K562 (cell line): ENCODE data around the gene TTYH2. TPM values are rescaled to one million over a fixed set of nuclear protein-coding genes. Genes with fewer than 3 reads are reported as not detected.

Source experiments
- COPS2 ChIP-seq: fragments of 450-650 bp; conservative IDR thresholded peaks from 2 replicates; pipeline ENCODE4 v1.6.1; 2016; ENCODE audit warnings: mild to moderate bottlenecking, moderate library complexity
- ESRRA ChIP-seq: fragments of 450-650 bp; IDR thresholded peaks from 2 replicates; pipeline ENCODE4 v1.6.1; 2014; ENCODE audit warnings: low read depth, mild to moderate bottlenecking, moderate library complexity, borderline replicate concordance
- ILK ChIP-seq: fragments of 450-650 bp; IDR thresholded peaks from 2 replicates; pipeline ENCODE4 v1.6.1; 2016; ENCODE audit warnings: missing genetic modification characterization, low read depth, mild to moderate bottlenecking, missing compliant biosample characterization, moderate library complexity, borderline replicate concordance
- JUN ChIP-seq, 2 experiments: sonication (generic) in 1 of 2; formaldehyde crosslinking in 1 of 2; IDR thresholded peaks; 2 replicates each; pipeline versions ENCODE4 v1.6.1 to v1.8.0; 2012 to 2022; ENCODE audit warnings: borderline replicate concordance in 2 of 2, mild to moderate bottlenecking in 2 of 2, improper control_type of control experiment in 1 of 2, low read depth in 1 of 2, low read length in 1 of 2, missing genetic modification reagents in 1 of 2
- RB1 ChIP-seq: fragments of 450-650 bp; IDR thresholded peaks from 2 replicates; pipeline ENCODE4 v1.6.1; 2017; ENCODE audit warnings: low read depth, mild to moderate bottlenecking
- SMAD2 ChIP-seq: fragments of 150-350 bp; IDR thresholded peaks from 2 replicates; pipeline ENCODE4 v1.6.1; 2014; ENCODE audit warnings: low read depth, mild to moderate bottlenecking, low read length
- SRF ChIP-seq, 2 experiments: fragments of 250-450, 450-650 bp in 1 of 2; sonication (Bioruptor Pico) in 1 of 2; sonication (generic) in 1 of 2; formaldehyde crosslinking; IDR thresholded peaks; 2 replicates each; pipeline versions ENCODE4 v1.5.0 to v1.5.1; 2020 to 2022; ENCODE audit warnings: mild to moderate bottlenecking in 1 of 2, missing genetic modification reagents in 1 of 2
- ZNF583 ChIP-seq: fragments of 250-450 bp; sonication (Bioruptor Pico); IDR thresholded peaks from 2 replicates; pipeline ENCODE4 v1.4.0; 2020
- polyA plus RNA-seq, 8 experiments: library from polyadenylated mRNA; depleted of rRNA in 4 of 8; stranded (reverse) in 5 of 8; unstranded in 3 of 8; fragments of >200 nt; fragmentation: Nextera tagmentation in 2 of 8; fragmentation: Illumina TruSeq in 1 of 8; extraction: Ambion mirVana in 2 of 8; extraction: Trizol in 1 of 8; gene quantifications; 2 replicates each; pipeline versions ENCODE4 v1.2.1 to v1.2.3, GENCODE V29; 2011 to 2014; ENCODE audit warnings: inconsistent platforms in 1 of 8, missing spikeins in 1 of 8
- total RNA-seq, 7 experiments: library from RNA; depleted of rRNA in 6 of 7; stranded (reverse); fragments of >200 nt in 6 of 7; fragmentation: Illumina TruSeq in 2 of 7; extraction: Trizol in 2 of 7; gene quantifications; 2 replicates each; pipeline versions ENCODE4 v1.2.1 to v1.2.3, GENCODE V29; 2011 to 2021; ENCODE audit warnings: low replicate concordance in 1 of 7
- TF ChIP-seq, protein P1 (sequence below): IDR thresholded peaks from 3 replicates; pipeline ENCODE4 v1.6.1; 2011; ENCODE audit warnings: borderline replicate concordance, mild to moderate bottlenecking, moderate library complexity; ENCODE audit not compliant: insufficient read length; ENCODE audit errors: extremely low read depth
- TF ChIP-seq, protein P2 (sequence below): sonication (generic); formaldehyde crosslinking; IDR thresholded peaks from 2 replicates; pipeline ENCODE4 v1.8.0; 2022; ENCODE audit warnings: missing genetic modification reagents, mild to moderate bottlenecking, moderate library complexity, borderline replicate concordance
- TF ChIP-seq, protein P3 (sequence below): fragments of 450-650 bp; IDR thresholded peaks from 2 replicates; pipeline ENCODE4 v1.6.1; 2018; ENCODE audit not compliant: partially characterized antibody
- TF ChIP-seq, protein P4 (sequence below): sonication (generic); formaldehyde crosslinking; IDR thresholded peaks from 2 replicates; pipeline ENCODE4 v1.8.0; 2022; ENCODE audit warnings: mild to moderate bottlenecking, missing genetic modification reagents
- TF ChIP-seq, protein P5 (sequence below): fragments of 250-450 bp; sonication (Bioruptor Pico); IDR thresholded peaks from 2 replicates; pipeline ENCODE4 v1.9.0; 2021; ENCODE audit warnings: mild to moderate bottlenecking, inconsistent platforms

The TTYH2 gene
- total and polyA plus RNA-seq, 9 of the 15 experiments (the other 6 are each of a cell fraction or from before 2014, with no cell fraction given), result 0.03 to 2.0 (median 0.91) TPM

DNA sequence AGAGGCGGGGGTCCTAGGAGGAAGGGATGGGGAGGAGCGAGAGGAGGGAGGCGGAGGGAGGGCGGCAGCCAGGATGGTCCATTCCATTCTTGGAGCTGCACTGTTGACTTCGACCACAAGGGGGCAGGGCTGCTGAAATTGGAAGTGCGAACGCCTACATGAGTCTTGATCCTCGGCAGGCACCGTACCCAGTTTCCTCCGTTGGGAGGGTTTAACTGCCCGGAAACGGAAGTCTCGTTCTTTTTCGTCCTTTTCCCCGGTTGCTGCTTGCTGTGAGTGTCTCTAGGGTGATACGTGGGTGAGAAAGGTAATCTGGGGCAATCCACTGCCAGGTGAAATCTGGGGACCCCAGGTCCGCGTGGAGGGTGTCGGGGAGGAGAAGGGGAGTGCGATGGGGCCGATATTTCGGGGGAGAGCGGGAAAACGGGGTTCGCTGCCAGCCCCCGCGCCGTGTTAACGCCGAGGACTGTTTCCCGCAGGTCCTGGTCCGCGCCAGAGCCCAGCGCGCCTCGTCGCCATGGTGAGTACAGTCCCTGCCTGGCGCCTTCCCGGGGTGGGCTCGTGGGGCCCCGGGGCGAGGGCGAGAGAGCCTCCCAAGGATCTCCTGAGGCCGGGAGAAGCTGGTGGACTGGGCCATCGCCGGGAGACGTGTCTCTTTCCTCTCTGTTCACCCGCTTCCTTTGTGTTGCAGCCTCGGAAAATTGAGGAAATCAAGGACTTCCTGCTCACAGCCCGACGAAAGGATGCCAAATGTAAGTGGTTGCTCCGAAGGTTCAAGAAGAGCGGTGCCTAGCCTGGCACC, 9.7 kb upstream of the TTYH2 start, which contains the start of gene RPL38 (continued):
- peak; percentile 58; the same call in 1 of the 2 replicates for TF ChIP-seq JUN (IDR thresholded peaks at IDR 0.05; ENCODE audit: borderline replicate concordance, low read depth, low read length)
- no peak for TF ChIP-seq JUN (CRISPR knock-in tag; IDR thresholded peaks at IDR 0.05; ENCODE audit: borderline replicate concordance)
- TF ChIP-seq, protein P1, sequence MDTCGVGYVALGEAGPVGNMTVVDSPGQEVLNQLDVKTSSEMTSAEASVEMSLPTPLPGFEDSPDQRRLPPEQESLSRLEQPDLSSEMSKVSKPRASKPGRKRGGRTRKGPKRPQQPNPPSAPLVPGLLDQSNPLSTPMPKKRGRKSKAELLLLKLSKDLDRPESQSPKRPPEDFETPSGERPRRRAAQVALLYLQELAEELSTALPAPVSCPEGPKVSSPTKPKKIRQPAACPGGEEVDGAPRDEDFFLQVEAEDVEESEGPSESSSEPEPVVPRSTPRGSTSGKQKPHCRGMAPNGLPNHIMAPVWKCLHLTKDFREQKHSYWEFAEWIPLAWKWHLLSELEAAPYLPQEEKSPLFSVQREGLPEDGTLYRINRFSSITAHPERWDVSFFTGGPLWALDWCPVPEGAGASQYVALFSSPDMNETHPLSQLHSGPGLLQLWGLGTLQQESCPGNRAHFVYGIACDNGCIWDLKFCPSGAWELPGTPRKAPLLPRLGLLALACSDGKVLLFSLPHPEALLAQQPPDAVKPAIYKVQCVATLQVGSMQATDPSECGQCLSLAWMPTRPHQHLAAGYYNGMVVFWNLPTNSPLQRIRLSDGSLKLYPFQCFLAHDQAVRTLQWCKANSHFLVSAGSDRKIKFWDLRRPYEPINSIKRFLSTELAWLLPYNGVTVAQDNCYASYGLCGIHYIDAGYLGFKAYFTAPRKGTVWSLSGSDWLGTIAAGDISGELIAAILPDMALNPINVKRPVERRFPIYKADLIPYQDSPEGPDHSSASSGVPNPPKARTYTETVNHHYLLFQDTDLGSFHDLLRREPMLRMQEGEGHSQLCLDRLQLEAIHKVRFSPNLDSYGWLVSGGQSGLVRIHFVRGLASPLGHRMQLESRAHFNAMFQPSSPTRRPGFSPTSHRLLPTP, result no peak
- TF ChIP-seq, protein P2, sequence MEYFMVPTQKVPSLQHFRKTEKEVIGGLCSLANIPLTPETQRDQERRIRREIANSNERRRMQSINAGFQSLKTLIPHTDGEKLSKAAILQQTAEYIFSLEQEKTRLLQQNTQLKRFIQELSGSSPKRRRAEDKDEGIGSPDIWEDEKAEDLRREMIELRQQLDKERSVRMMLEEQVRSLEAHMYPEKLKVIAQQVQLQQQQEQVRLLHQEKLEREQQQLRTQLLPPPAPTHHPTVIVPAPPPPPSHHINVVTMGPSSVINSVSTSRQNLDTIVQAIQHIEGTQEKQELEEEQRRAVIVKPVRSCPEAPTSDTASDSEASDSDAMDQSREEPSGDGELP (CRISPR knock-in tag), result peak; percentile 60
- TF ChIP-seq, protein P3, sequence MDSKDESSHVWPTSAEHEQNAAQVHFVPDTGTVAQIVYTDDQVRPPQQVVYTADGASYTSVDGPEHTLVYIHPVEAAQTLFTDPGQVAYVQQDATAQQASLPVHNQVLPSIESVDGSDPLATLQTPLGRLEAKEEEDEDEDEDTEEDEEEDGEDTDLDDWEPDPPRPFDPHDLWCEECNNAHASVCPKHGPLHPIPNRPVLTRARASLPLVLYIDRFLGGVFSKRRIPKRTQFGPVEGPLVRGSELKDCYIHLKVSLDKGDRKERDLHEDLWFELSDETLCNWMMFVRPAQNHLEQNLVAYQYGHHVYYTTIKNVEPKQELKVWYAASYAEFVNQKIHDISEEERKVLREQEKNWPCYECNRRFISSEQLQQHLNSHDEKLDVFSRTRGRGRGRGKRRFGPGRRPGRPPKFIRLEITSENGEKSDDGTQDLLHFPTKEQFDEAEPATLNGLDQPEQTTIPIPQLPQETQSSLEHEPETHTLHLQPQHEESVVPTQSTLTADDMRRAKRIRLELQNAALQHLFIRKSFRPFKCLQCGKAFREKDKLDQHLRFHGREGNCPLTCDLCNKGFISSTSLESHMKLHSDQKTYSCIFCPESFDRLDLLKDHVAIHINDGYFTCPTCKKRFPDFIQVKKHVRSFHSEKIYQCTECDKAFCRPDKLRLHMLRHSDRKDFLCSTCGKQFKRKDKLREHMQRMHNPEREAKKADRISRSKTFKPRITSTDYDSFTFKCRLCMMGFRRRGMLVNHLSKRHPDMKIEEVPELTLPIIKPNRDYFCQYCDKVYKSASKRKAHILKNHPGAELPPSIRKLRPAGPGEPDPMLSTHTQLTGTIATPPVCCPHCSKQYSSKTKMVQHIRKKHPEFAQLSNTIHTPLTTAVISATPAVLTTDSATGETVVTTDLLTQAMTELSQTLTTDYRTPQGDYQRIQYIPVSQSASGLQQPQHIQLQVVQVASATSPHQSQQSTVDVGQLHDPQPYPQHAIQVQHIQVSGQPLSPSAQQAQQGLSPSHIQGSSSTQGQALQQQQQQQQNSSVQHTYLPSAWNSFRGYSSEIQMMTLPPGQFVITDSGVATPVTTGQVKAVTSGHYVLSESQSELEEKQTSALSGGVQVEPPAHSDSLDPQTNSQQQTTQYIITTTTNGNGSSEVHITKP, result peak; percentile 93
- TF ChIP-seq COPS2, result no peak
- no peak for TF ChIP-seq ZNF583 (CRISPR knock-in tag)
- TF ChIP-seq RB1, result no peak; the same call in 1 of the 2 replicates
- TF ChIP-seq SMAD2, result no peak
- TF ChIP-seq, protein P4, sequence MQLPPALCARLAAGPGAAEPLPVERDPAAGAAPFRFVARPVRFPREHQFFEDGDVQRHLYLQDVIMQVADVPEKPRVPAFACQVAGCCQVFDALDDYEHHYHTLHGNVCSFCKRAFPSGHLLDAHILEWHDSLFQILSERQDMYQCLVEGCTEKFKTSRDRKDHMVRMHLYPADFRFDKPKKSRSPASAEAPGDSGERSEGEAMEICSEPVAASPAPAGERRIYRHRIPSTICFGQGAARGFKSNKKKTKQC (CRISPR knock-in tag), result no peak; the same call in 1 of the 2 replicates
- TF ChIP-seq ILK (tag), result no peak
- TF ChIP-seq, protein P5, sequence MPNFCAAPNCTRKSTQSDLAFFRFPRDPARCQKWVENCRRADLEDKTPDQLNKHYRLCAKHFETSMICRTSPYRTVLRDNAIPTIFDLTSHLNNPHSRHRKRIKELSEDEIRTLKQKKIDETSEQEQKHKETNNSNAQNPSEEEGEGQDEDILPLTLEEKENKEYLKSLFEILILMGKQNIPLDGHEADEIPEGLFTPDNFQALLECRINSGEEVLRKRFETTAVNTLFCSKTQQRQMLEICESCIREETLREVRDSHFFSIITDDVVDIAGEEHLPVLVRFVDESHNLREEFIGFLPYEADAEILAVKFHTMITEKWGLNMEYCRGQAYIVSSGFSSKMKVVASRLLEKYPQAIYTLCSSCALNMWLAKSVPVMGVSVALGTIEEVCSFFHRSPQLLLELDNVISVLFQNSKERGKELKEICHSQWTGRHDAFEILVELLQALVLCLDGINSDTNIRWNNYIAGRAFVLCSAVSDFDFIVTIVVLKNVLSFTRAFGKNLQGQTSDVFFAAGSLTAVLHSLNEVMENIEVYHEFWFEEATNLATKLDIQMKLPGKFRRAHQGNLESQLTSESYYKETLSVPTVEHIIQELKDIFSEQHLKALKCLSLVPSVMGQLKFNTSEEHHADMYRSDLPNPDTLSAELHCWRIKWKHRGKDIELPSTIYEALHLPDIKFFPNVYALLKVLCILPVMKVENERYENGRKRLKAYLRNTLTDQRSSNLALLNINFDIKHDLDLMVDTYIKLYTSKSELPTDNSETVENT, result peak; percentile 66; the same call in 1 of the 2 replicates
- peak; percentile 75 for TF ChIP-seq ESRRA
- peak in 1 of 2 experiments; percentile 17; a peak in 1 of 4 replicates for TF ChIP-seq SRF (CRISPR knock-in tag; IDR thresholded peaks at IDR 0.05)
